Glomerular visceral epithelial cell (primary cell): ENCODE measurements around the gene ZNF200.
"Not testable (repeated sequence)": the region's sequence is repeated elsewhere in the genome, so short reads cannot be mapped to it uniquely, and the experiment has no call there.

ENCODE experiments used
- DNase-seq: peaks from one replicate; pipeline ENCODE4 v3.0.0-alpha.2; 2016; ENCODE audit errors: extremely low spot score

Gene ZNF200

GRCh38 chr16:3254309-3254708, 19.4 kb upstream of the ZNF200 start:
- no peak for DNase-seq

- no peak for DNase-seq
These were observed 18.0 kb upstream of the ZNF200 start for GRCh38 chr16:3252967-3253366.

GRCh38 chr16:3249451-3249850, 14.5 kb upstream of the ZNF200 start:
- no peak for DNase-seq

- DNase-seq: no peak
These were observed 14.1 kb upstream of the ZNF200 start for GRCh38 chr16:3249020-3249419.

- no peak for DNase-seq
These were observed 13.6 kb upstream of the ZNF200 start for GRCh38 chr16:3248596-3248995.

GRCh38 chr16:3246876-3247275, 11.9 kb upstream of the ZNF200 start:
- DNase-seq: no peak

GRCh38 chr16:3246002-3246401, 11.0 kb upstream of the ZNF200 start:
- DNase-seq: no peak

GRCh38 chr16:3243882-3244281, 8.9 kb upstream of the ZNF200 start:
- DNase-seq: no peak

- no peak for DNase-seq
These were observed 7.8 kb upstream of the ZNF200 start for GRCh38 chr16:3242709-3243108.

- DNase-seq: no peak
These were observed 6.8 kb upstream of the ZNF200 start for GRCh38 chr16:3241761-3242160.

- no peak for DNase-seq
These were observed 1.1 kb upstream of the ZNF200 start for GRCh38 chr16:3235856-3236669.

GRCh38 chr16:3234543-3234856, 458 bp downstream of the ZNF200 start:
- no peak for DNase-seq

- no peak for DNase-seq
These were observed 10.9 kb downstream of the ZNF200 start for GRCh38 chr16:3223913-3224515.

- no peak for DNase-seq
These were observed 14.1 kb downstream of the ZNF200 start for GRCh38 chr16:3220839-3221238.

GRCh38 chr16:3216263-3216640, 18.7 kb downstream of the ZNF200 start:
- no peak for DNase-seq

- no peak for DNase-seq
These were observed 19.2 kb downstream of the ZNF200 start for GRCh38 chr16:3215601-3216262.

- DNase-seq: no peak
These were observed 19.9 kb downstream of the ZNF200 start for GRCh38 chr16:3214904-3215600.

GRCh38 chr16:3212567-3212966, 22.4 kb downstream of the ZNF200 start:
- DNase-seq: no peak

- no peak for DNase-seq
These were observed 23.0 kb downstream of the ZNF200 start for GRCh38 chr16:3212006-3212405.

GRCh38 chr16:3207086-3207953, 27.6 kb downstream of the ZNF200 start:
- no peak for DNase-seq

- not testable (repeated sequence) for DNase-seq
These were observed 29.0 kb downstream of the ZNF200 start for GRCh38 chr16:3205939-3206338.
